HepG2 (cell line): ENCODE measurements around the gene SLC20A1. TPM values are rescaled to one million over a fixed set of nuclear protein-coding genes. Genes with fewer than 3 reads are reported as not detected.

Experiments
- ARID2 ChIP-seq: sonication (generic); formaldehyde crosslinking; IDR thresholded peaks from 2 replicates; pipeline ENCODE4 v1.8.1; 2022; ENCODE audit warnings: mild to moderate bottlenecking, missing genetic modification reagents, borderline replicate concordance
- CAMTA2 ChIP-seq: sonication (generic); formaldehyde crosslinking; IDR thresholded peaks from 2 replicates; pipeline ENCODE4 v1.4.0; 2020; ENCODE audit warnings: mild to moderate bottlenecking, missing genetic modification reagents, borderline replicate concordance
- CSRNP2 ChIP-seq: sonication (generic); formaldehyde crosslinking; conservative IDR thresholded peaks from 2 replicates; pipeline ENCODE4 v1.8.0; 2022; ENCODE audit warnings: low read depth, missing genetic modification reagents
- GABPB1 ChIP-seq: IDR thresholded peaks from 2 replicates; pipeline ENCODE4 v1.6.1; 2016; ENCODE audit warnings: mild to moderate bottlenecking, missing genetic modification reagents, moderate library complexity, missing compliant biosample characterization
- HDAC1 ChIP-seq: sonication (generic); formaldehyde crosslinking; IDR thresholded peaks from 2 replicates; pipeline ENCODE4 v1.5.1; 2020; ENCODE audit warnings: mild to moderate bottlenecking, missing genetic modification reagents
- KDM1A ChIP-seq: IDR thresholded peaks from 2 replicates; pipeline ENCODE4 v1.6.1; 2016; ENCODE audit warnings: missing compliant biosample characterization
- KLF6 ChIP-seq: IDR thresholded peaks from 2 replicates; pipeline ENCODE4 v1.8.0; 2016; ENCODE audit warnings: missing biosample characterization, missing genetic modification reagents
- MTF2 ChIP-seq: sonication (generic); formaldehyde crosslinking; IDR thresholded peaks from 2 replicates; pipeline ENCODE4 v1.5.0; 2020; ENCODE audit warnings: missing genetic modification reagents, borderline replicate concordance
- MYC ChIP-seq: sonication (generic); formaldehyde crosslinking; IDR thresholded peaks from 2 replicates; pipeline ENCODE4 v1.9.0; 2021; ENCODE audit warnings: missing genetic modification reagents, borderline replicate concordance
- RBM39 ChIP-seq: fragments of 200-400 bp; formaldehyde crosslinking; IDR thresholded peaks from one replicate; pipeline ENCODE4 v1.6.1; 2018; ENCODE audit warnings: antibody characterized with exemption, mild to moderate bottlenecking, low read depth, low read length; ENCODE audit not compliant: poor library complexity, severe bottlenecking
- ZFP90 ChIP-seq: sonication (generic); formaldehyde crosslinking; IDR thresholded peaks from 2 replicates; pipeline ENCODE4 v1.8.0; 2022; ENCODE audit warnings: missing genetic modification reagents, mild to moderate bottlenecking, inconsistent platforms, borderline replicate concordance
- ZHX1 ChIP-seq: sonication (generic); formaldehyde crosslinking; IDR thresholded peaks from 2 replicates; pipeline ENCODE4 v1.8.1; 2022; ENCODE audit warnings: low read depth, mild to moderate bottlenecking, missing genetic modification reagents
- ZMYM4 ChIP-seq: sonication (generic); formaldehyde crosslinking; IDR thresholded peaks from 2 replicates; pipeline ENCODE4 v1.8.1; 2023; ENCODE audit warnings: mild to moderate bottlenecking, missing genetic modification reagents
- ZNF275 ChIP-seq: sonication (generic); formaldehyde crosslinking; IDR thresholded peaks from 2 replicates; pipeline ENCODE4 v1.8.0; 2022; ENCODE audit warnings: missing genetic modification reagents, mild to moderate bottlenecking, inconsistent platforms, borderline replicate concordance
- ZNF382 ChIP-seq: sonication (generic); formaldehyde crosslinking; IDR thresholded peaks from 2 replicates; pipeline ENCODE4 v1.5.0; 2020; ENCODE audit warnings: missing genetic modification reagents, mild to moderate bottlenecking, borderline replicate concordance
- ZNF577 ChIP-seq: sonication (generic); formaldehyde crosslinking; IDR thresholded peaks from 2 replicates; pipeline ENCODE4 v1.4.0; 2020; ENCODE audit warnings: mild to moderate bottlenecking, low read depth, missing genetic modification reagents, borderline replicate concordance
- polyA plus RNA-seq, 8 experiments: library from polyadenylated mRNA; depleted of rRNA in 3 of 8; stranded (reverse) in 7 of 8; unstranded in 1 of 8; fragments of >200 nt; fragmentation: Illumina TruSeq in 4 of 8; extraction: Trizol in 4 of 8; gene quantifications; 2 replicates each; pipeline versions ENCODE4 v1.2.1 to v1.2.3, GENCODE V29; 2011 to 2016; ENCODE audit warnings: low read depth in 4 of 8, missing spikeins in 1 of 8, mixed read lengths in 1 of 8; ENCODE audit not compliant: insufficient read depth in 1 of 8
- total RNA-seq, 5 experiments: library from RNA; depleted of rRNA; stranded (reverse); fragments of >200 nt; fragmentation: Illumina TruSeq; extraction: Trizol; gene quantifications; 2 replicates each; pipeline ENCODE4 v1.2.3, GENCODE V29; 2016; ENCODE audit warnings: low read depth in 1 of 5
- TF ChIP-seq, protein P1 (sequence below): sonication (generic); formaldehyde crosslinking; IDR thresholded peaks from 2 replicates; pipeline ENCODE4 v1.4.0; 2020; ENCODE audit warnings: missing genetic modification reagents, borderline replicate concordance
- TF ChIP-seq, protein P2 (sequence below): sonication (generic); formaldehyde crosslinking; IDR thresholded peaks from 2 replicates; pipeline ENCODE4 v1.8.1; 2022; ENCODE audit warnings: mild to moderate bottlenecking, missing genetic modification reagents

SLC20A1 gene
- total and polyA plus RNA-seq, 2 of the 13 experiments (the other 11 are each of a cell fraction or from before 2014, with no cell fraction given), result 54.0 to 85.9 TPM

- TF ChIP-seq, protein P1, sequence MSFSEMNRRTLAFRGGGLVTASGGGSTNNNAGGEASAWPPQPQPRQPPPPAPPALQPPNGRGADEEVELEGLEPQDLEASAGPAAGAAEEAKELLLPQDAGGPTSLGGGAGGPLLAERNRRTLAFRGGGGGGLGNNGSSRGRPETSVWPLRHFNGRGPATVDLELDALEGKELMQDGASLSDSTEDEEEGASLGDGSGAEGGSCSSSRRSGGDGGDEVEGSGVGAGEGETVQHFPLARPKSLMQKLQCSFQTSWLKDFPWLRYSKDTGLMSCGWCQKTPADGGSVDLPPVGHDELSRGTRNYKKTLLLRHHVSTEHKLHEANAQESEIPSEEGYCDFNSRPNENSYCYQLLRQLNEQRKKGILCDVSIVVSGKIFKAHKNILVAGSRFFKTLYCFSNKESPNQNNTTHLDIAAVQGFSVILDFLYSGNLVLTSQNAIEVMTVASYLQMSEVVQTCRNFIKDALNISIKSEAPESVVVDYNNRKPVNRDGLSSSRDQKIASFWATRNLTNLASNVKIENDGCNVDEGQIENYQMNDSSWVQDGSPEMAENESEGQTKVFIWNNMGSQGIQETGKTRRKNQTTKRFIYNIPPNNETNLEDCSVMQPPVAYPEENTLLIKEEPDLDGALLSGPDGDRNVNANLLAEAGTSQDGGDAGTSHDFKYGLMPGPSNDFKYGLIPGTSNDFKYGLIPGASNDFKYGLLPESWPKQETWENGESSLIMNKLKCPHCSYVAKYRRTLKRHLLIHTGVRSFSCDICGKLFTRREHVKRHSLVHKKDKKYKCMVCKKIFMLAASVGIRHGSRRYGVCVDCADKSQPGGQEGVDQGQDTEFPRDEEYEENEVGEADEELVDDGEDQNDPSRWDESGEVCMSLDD (CRISPR knock-in tag), result peak; percentile 94
- TF ChIP-seq CAMTA2, result no peak; the same call in 1 of the 2 replicates
- TF ChIP-seq, protein P2, sequence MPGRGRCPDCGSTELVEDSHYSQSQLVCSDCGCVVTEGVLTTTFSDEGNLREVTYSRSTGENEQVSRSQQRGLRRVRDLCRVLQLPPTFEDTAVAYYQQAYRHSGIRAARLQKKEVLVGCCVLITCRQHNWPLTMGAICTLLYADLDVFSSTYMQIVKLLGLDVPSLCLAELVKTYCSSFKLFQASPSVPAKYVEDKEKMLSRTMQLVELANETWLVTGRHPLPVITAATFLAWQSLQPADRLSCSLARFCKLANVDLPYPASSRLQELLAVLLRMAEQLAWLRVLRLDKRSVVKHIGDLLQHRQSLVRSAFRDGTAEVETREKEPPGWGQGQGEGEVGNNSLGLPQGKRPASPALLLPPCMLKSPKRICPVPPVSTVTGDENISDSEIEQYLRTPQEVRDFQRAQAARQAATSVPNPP (CRISPR knock-in tag), result peak; percentile 93; the same call in 1 of the 2 replicates
- TF ChIP-seq ZFP90 (CRISPR knock-in tag), result peak; percentile 74; the same call in 1 of the 2 replicates
- peak; percentile 95 for TF ChIP-seq HDAC1 (CRISPR knock-in tag)
- TF ChIP-seq ZHX1 (CRISPR knock-in tag), result no peak
- 0 out of 2 replicates have a peak, but pooled peaks have one; percentile 40 for TF ChIP-seq ZNF577 (CRISPR knock-in tag)
- peak; percentile 28 for TF ChIP-seq RBM39
- peak; percentile 81 for TF ChIP-seq KLF6 (CRISPR knock-in tag)
- TF ChIP-seq GABPB1 (CRISPR knock-in tag), result peak; percentile 76
- TF ChIP-seq CSRNP2 (CRISPR knock-in tag), result no peak
- no peak for TF ChIP-seq KDM1A (CRISPR knock-in tag)
- no peak for TF ChIP-seq MTF2 (CRISPR knock-in tag)
- TF ChIP-seq MYC (CRISPR knock-in tag), result peak; percentile 94
- TF ChIP-seq ARID2 (CRISPR knock-in tag), result peak; percentile 3; the same call in 1 of the 2 replicates
- TF ChIP-seq ZNF275 (CRISPR knock-in tag), result peak; percentile 85
- no peak for TF ChIP-seq ZNF382
- peak; percentile 93 for TF ChIP-seq ZMYM4 (CRISPR knock-in tag)
Measured at GRCh38 chr2:112645310-112646101, at the start of gene SLC20A1 (continued).
